A549 (cell line): ENCODE results near the gene TCF7L1. TPM values are rescaled to one million over a fixed set of nuclear protein-coding genes. Genes with fewer than 3 reads are reported as not detected.

ENCODE experiments used
- ATAC-seq, 2 experiments: fragments of 200-7000 bp in 1 of 2; fragments of >200 bp in 1 of 2; cut with Nextera tagmentation in 1 of 2; cut with Tn5 transposase in 1 of 2; 3 replicates each; pipeline versions ENCODE4 v1.8.0 to v1.9.1; 2018 to 2020; ENCODE audit warnings: mild to moderate bottlenecking in 1 of 2, moderate library complexity in 1 of 2
- CTCF ChIA-PET: fragments of 300-600 bp; sonication (Branson Sonifier 250); formaldehyde crosslinking; extraction: SDS; loops from one replicate; lab custom pipeline; 2021; ENCODE audit warnings: antibody characterized with exemption, inconsistent platforms; lab: Yijun Ruan, JAX
- POLR2A ChIA-PET: fragments of 350-600 bp; formaldehyde crosslinking; extraction: SDS; loops from one replicate; lab custom pipeline; 2021; ENCODE audit warnings: antibody characterized with exemption, inconsistent platforms; lab: Yijun Ruan, JAX
- DNase-seq, 2 experiments: peaks; one replicate each; pipeline versions ENCODE4 v3.0.0 to v3.0.0-alpha.2; 2011 to 2016; ENCODE audit warnings: low read depth in 1 of 2, low spot score in 1 of 2
- FAIRE-seq: peaks from 2 replicates; lab custom pipeline; 2011; peaks lifted over from hg19 to GRCh38; lab: Jason Lieb, UNC
- H3K27ac ChIP-seq, 2 experiments: fragments of >200 bp; sonication (Bioruptor Twin); formaldehyde crosslinking; 3 replicates each; pipeline ENCODE4 v1.5.1; 2016 to 2017
- H3K4me1 ChIP-seq: fragments of >200 bp; sonication (Bioruptor Twin); formaldehyde crosslinking; 3 replicates; pipeline ENCODE4 v1.6.1; 2016
- H3K4me2 ChIP-seq: fragments of >200 bp; sonication (Bioruptor Twin); formaldehyde crosslinking; 3 replicates; pipeline ENCODE4 v1.6.1; 2016
- H3K4me3 ChIP-seq: fragments of >200 bp; sonication (Bioruptor Twin); formaldehyde crosslinking; 3 replicates; pipeline ENCODE4 v1.5.1; 2016
- H3K9me3 ChIP-seq: fragments of >200 bp; sonication (Bioruptor Twin); formaldehyde crosslinking; 3 replicates; pipeline ENCODE4 v1.6.1; 2016
- EHMT2 ChIP-seq: fragments of 200-600 bp; sonication (generic); IDR thresholded peaks from 2 replicates; pipeline ENCODE4 v1.6.1; 2016; ENCODE audit warnings: antibody characterized with exemption, low read depth, mild to moderate bottlenecking, moderate library complexity
- ESRRA ChIP-seq: fragments of 150-350 bp; IDR thresholded peaks from 2 replicates; pipeline ENCODE4 v1.6.1; 2014; ENCODE audit warnings: mild to moderate bottlenecking, low read length, borderline replicate concordance
- GATA3 ChIP-seq: IDR thresholded peaks from 2 replicates; pipeline ENCODE4 v1.6.1; 2012; ENCODE audit warnings: borderline replicate concordance
- HEYL ChIP-seq: fragments of 250-450 bp; sonication (Bioruptor Pico); IDR thresholded peaks from 2 replicates; pipeline ENCODE4 v1.8.0; 2021; ENCODE audit warnings: mild to moderate bottlenecking, moderate library complexity
- HOXA7 ChIP-seq: fragments of 250-450 bp; sonication (Bioruptor Pico); IDR thresholded peaks from 2 replicates; pipeline ENCODE4 v1.5.0; 2020; ENCODE audit warnings: mild to moderate bottlenecking, moderate library complexity
- HOXB13 ChIP-seq: fragments of 250-450 bp; sonication (Bioruptor Pico); IDR thresholded peaks from 2 replicates; pipeline ENCODE4 v1.5.0; 2020; ENCODE audit warnings: low read depth, mild to moderate bottlenecking, moderate library complexity
- HOXB5 ChIP-seq: fragments of 250-450 bp; sonication (Bioruptor Pico); IDR thresholded peaks from 2 replicates; pipeline ENCODE4 v1.5.0; 2020; ENCODE audit warnings: mild to moderate bottlenecking, moderate library complexity
- JUNB ChIP-seq: fragments of >200 bp; sonication (Bioruptor Twin); formaldehyde crosslinking; IDR thresholded peaks from 2 replicates; pipeline ENCODE4 v1.6.1; 2016
- NPAS2 ChIP-seq: fragments of 250-450 bp; sonication (Bioruptor Pico); IDR thresholded peaks from 2 replicates; pipeline ENCODE4 v1.8.0; 2022; ENCODE audit warnings: mild to moderate bottlenecking, moderate library complexity, borderline replicate concordance
- POLR2A ChIP-seq: IDR thresholded peaks from 2 replicates; pipeline ENCODE4 v1.6.1; 2012; ENCODE audit warnings: mild to moderate bottlenecking, low read length
- ZFP36 ChIP-seq: fragments of 450-650 bp; IDR thresholded peaks from 2 replicates; pipeline ENCODE4 v1.6.1; 2014; ENCODE audit warnings: borderline replicate concordance; ENCODE audit not compliant: partially characterized antibody
- WGBS: methylation state at CpG from one replicate; pipeline ENCODE4 v1.1.6; 2017; ENCODE audit errors: missing lambda C conversion rate; 5-methylcytosine and 5-hydroxymethylcytosine counted together
- polyA plus RNA-seq, 4 experiments: library from polyadenylated mRNA; depleted of rRNA in 3 of 4; stranded (reverse); fragments of >200 nt; fragmentation: RNase III in 1 of 4; extraction: RNeasy Plus Mini Kit Qiagen cat#74134 plus additional on column Dnase treatment in 1 of 4; gene quantifications; 2 replicates in 3 of 4; 3 replicates in 1 of 4; pipeline ENCODE4 v1.2.3, GENCODE V29; 2011 to 2017
- TF ChIP-seq, protein P1 (sequence below): fragments of 200-600 bp; sonication (generic); IDR thresholded peaks from 2 replicates; pipeline ENCODE4 v1.6.1; 2016; ENCODE audit warnings: antibody characterized with exemption, mild to moderate bottlenecking, moderate library complexity
- TF ChIP-seq, protein P2 (sequence below): fragments of 450-650 bp; IDR thresholded peaks from 2 replicates; pipeline ENCODE4 v1.6.1; 2014; ENCODE audit warnings: antibody characterized with exemption
- TF ChIP-seq, protein P3 (sequence below): fragments of >200 bp; sonication (Bioruptor Twin); formaldehyde crosslinking; IDR thresholded peaks from 3 replicates; pipeline ENCODE4 v1.6.1; 2016
- TF ChIP-seq, protein P4 (sequence below): fragments of 250-450 bp; sonication (Bioruptor Pico); IDR thresholded peaks from 2 replicates; pipeline ENCODE4 v1.5.0; 2020; ENCODE audit warnings: low read depth, mild to moderate bottlenecking, moderate library complexity

TCF7L1 gene
- polyA plus RNA-seq, 2 of the 4 experiments (the other 2 are of a cell fraction): 0.68 to 4.4 TPM

DNA sequence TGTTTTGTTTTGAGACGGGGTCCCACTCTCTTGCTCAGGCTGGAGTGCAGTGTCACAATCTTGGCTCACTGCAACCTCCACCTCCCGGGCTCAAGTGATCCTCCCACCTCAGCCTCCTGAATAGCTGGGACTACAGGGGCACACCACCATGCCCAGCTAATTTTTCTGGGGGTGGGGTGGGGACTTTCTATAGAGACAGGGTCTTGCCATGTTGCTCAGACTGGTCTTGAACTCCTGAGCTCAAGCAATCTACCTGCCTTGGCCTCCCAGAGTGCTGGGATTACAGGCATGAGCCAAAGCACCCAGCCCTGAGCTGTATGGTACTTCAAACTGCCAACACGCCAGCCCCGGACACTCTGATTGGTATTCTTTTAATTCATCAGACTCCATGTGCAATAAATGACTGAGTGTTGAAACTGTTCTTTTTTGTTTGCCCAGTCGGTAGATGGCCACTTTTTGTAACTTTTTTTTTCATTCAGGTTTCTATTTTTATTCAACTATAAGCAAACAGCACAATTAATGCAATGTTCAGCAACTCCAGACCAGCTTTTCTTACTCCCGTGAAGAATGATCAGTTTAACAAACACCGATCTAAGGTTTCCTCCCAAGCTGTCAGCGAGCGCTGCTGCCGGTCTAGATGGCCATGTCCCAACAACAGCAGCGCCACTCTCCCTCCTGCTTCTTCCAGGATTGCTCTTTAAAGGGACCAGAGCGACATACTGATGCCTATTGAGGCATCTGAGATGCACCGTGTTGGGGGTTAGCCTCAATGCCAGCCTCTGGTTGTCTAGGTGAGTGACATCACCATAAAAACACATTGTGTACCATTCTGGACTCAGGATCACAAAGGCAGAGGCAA is 207.1 kb downstream of the TCF7L1 start:
- Histone ChIP-seq H3K27ac (no peak overlapping the region), H3K4me1 (no peaks in the 10 kb centered on the region), H3K4me3 (no peak overlapping the region), H3K9me3 (no peaks in the 10 kb centered on the region), H3K4me2 (peak overlapping the region; percentile 29; the same call in 1 of the 3 replicates)
- 41% methylated on average over 13 of the region's 13 CpGs for WGBS
- ChIA-PET CTCF (interaction anchor here (0.7 to 2.1 kb wide), 8 partner anchors 9 to 274 kb away, joined by 3 to 6 read pairs (median 4); partner anchors contain the start of genes ELMOD3 and TGOLN2), POLR2A (interaction anchor here (0.6 to 1.2 kb wide), 3 partner anchors 13 to 222 kb away, joined by 3 to 6 read pairs (median 5); partner anchors contain the start of gene TGOLN2)
- TF ChIP-seq, protein P1, sequence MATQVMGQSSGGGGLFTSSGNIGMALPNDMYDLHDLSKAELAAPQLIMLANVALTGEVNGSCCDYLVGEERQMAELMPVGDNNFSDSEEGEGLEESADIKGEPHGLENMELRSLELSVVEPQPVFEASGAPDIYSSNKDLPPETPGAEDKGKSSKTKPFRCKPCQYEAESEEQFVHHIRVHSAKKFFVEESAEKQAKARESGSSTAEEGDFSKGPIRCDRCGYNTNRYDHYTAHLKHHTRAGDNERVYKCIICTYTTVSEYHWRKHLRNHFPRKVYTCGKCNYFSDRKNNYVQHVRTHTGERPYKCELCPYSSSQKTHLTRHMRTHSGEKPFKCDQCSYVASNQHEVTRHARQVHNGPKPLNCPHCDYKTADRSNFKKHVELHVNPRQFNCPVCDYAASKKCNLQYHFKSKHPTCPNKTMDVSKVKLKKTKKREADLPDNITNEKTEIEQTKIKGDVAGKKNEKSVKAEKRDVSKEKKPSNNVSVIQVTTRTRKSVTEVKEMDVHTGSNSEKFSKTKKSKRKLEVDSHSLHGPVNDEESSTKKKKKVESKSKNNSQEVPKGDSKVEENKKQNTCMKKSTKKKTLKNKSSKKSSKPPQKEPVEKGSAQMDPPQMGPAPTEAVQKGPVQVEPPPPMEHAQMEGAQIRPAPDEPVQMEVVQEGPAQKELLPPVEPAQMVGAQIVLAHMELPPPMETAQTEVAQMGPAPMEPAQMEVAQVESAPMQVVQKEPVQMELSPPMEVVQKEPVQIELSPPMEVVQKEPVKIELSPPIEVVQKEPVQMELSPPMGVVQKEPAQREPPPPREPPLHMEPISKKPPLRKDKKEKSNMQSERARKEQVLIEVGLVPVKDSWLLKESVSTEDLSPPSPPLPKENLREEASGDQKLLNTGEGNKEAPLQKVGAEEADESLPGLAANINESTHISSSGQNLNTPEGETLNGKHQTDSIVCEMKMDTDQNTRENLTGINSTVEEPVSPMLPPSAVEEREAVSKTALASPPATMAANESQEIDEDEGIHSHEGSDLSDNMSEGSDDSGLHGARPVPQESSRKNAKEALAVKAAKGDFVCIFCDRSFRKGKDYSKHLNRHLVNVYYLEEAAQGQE: no peak
- TF ChIP-seq, protein P2, sequence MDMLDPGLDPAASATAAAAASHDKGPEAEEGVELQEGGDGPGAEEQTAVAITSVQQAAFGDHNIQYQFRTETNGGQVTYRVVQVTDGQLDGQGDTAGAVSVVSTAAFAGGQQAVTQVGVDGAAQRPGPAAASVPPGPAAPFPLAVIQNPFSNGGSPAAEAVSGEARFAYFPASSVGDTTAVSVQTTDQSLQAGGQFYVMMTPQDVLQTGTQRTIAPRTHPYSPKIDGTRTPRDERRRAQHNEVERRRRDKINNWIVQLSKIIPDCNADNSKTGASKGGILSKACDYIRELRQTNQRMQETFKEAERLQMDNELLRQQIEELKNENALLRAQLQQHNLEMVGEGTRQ: no peak
- TF ChIP-seq HOXB13 (CRISPR knock-in tag): no peak
- TF ChIP-seq ZFP36: no peak
- TF ChIP-seq JUNB: no peak
- TF ChIP-seq, protein P3, sequence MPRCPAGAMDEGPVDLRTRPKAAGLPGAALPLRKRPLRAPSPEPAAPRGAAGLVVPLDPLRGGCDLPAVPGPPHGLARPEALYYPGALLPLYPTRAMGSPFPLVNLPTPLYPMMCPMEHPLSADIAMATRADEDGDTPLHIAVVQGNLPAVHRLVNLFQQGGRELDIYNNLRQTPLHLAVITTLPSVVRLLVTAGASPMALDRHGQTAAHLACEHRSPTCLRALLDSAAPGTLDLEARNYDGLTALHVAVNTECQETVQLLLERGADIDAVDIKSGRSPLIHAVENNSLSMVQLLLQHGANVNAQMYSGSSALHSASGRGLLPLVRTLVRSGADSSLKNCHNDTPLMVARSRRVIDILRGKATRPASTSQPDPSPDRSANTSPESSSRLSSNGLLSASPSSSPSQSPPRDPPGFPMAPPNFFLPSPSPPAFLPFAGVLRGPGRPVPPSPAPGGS: no peak
- TF ChIP-seq ESRRA: no peak
- no peak for TF ChIP-seq GATA3
- no peak for TF ChIP-seq NPAS2 (CRISPR knock-in tag)
- no peak for TF ChIP-seq HEYL (CRISPR knock-in tag)
- TF ChIP-seq EHMT2: no peak
- ATAC-seq: peak; percentile 11 to 29; a peak in 3 of 6 replicates
- FAIRE-seq: no peak
- DNase-seq: no peak

- DNase-seq (no peak), FAIRE-seq (no peak)
- Histone ChIP-seq H3K27ac (no peak overlapping the region), H3K4me3 (no peak overlapping the region), H3K9me3 (no peaks in the 10 kb centered on the region), H3K4me2 (no peak overlapping the region)
- WGBS: 96% methylated on average over 30 of the region's 30 CpGs
- TF ChIP-seq HOXA7 (CRISPR knock-in tag) (no peak), POLR2A (0 out of 2 replicates have a peak, but pooled peaks have one; percentile 5), HOXB5 (CRISPR knock-in tag) (no peak)
- TF ChIP-seq, protein P4, sequence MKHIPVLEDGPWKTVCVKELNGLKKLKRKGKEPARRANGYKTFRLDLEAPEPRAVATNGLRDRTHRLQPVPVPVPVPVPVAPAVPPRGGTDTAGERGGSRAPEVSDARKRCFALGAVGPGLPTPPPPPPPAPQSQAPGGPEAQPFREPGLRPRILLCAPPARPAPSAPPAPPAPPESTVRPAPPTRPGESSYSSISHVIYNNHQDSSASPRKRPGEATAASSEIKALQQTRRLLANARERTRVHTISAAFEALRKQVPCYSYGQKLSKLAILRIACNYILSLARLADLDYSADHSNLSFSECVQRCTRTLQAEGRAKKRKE (CRISPR knock-in tag): no peak
- TF ChIP-seq, all 56 proteins: peak for 1
- ChIA-PET POLR2A (interaction anchor here (0.7 kb wide), 1 partner anchor 10 kb away, joined by 3 read pairs; no protein-coding TSS in a partner anchor), CTCF (interaction anchor here (0.9 to 2.1 kb wide), 6 partner anchors 9 to 78 kb away, joined by 3 to 6 read pairs (median 4); partner anchors contain the start of genes ELMOD3, RETSAT and TGOLN2)
- H3K4me1 ChIP-seq: no peaks in the 10 kb centered on the region
- no peak for ATAC-seq
These were observed 208.3 kb downstream of the TCF7L1 start for GRCh38 chr2:85341269-85342029.
